Measurements from ENCODE around the gene ROBO2. TPM values are rescaled to one million over a fixed set of nuclear protein-coding genes. Genes with fewer than 3 reads are reported as not detected.

The ROBO2 gene
- total and polyA plus RNA-seq, 4 experiments from 2014 or later: not detected

GRCh38 chr3:77672016-77672415, 632.1 kb downstream of the ROBO2 start:
- Mint-ChIP-seq H3K9me3 (peaks cover 3 to 32% (median 8%) of the 10 kb centered on the region in 8 donors), H3K36me3 (no peaks in the 10 kb centered on the region), H3K4me3 (no peak overlapping the region), H3K27me3 (no peaks in the 10 kb centered on the region), H3K4me1 (no peaks in the 10 kb centered on the region), H3K27ac (no peak overlapping the region)
- no peaks in the 10 kb centered on the region for H3K27me3 ChIP-seq (ENCODE audit: insufficient read depth, low read length)
- no peaks in the 10 kb centered on the region for H3K36me3 ChIP-seq (ENCODE audit: insufficient read depth, low read length)
- no peak overlapping the region for H3K27ac ChIP-seq (ENCODE audit: low read depth, low read length)
- no peak overlapping the region for H3K4me3 ChIP-seq (ENCODE audit: low read length in 2 of 2)
- ChIA-PET CTCF (ENCODE audit: partially characterized antibody) (no interaction called here), POLR2A (ENCODE audit: partially characterized antibody) (no interaction called here)
- H3K9me3 ChIP-seq (ENCODE audit: control insufficient read depth in 1 of 2, low read length in 2 of 2): no peaks in the 10 kb centered on the region
- intact Hi-C loops (cut with micrococcal nuclease): no loop called here
- no peak for DNase-seq
- no peaks in the 10 kb centered on the region for H3K4me1 ChIP-seq (ENCODE audit: insufficient read depth, low read length)

GRCh38 chr3:77682162-77682561, 642.3 kb downstream of the ROBO2 start:
- intact Hi-C loops (cut with micrococcal nuclease): no loop called here
- H3K36me3 Mint-ChIP-seq: no peaks in the 10 kb centered on the region
- Histone ChIP-seq H3K4me3 (ENCODE audit: low read length in 2 of 2) (no peak overlapping the region), H3K9me3 (ENCODE audit: control insufficient read depth in 1 of 2, low read length in 2 of 2) (peaks cover 0 to 8% of the 10 kb centered on the region in 2 donors), H3K27me3 (ENCODE audit: insufficient read depth, low read length) (no peaks in the 10 kb centered on the region), H3K27ac (ENCODE audit: low read depth, low read length) (no peak overlapping the region), H3K36me3 (ENCODE audit: insufficient read depth, low read length) (no peaks in the 10 kb centered on the region), H3K4me1 (ENCODE audit: insufficient read depth, low read length) (no peaks in the 10 kb centered on the region)
- H3K4me3 Mint-ChIP-seq: no peak overlapping the region
- DNase-seq: no peak
- no peak overlapping the region for H3K27ac Mint-ChIP-seq
- CTCF ChIA-PET (ENCODE audit: partially characterized antibody): no interaction called here
- POLR2A ChIA-PET (ENCODE audit: partially characterized antibody): no interaction called here
- H3K27me3 Mint-ChIP-seq: no peaks in the 10 kb centered on the region
- peaks cover 3 to 30% (median 15%) of the 10 kb centered on the region in 8 donors for H3K9me3 Mint-ChIP-seq
- no peaks in the 10 kb centered on the region for H3K4me1 Mint-ChIP-seq

- Histone ChIP-seq H3K4me3 (ENCODE audit: low read length in 2 of 2) (no peak overlapping the region), H3K4me1 (ENCODE audit: insufficient read depth, low read length) (no peaks in the 10 kb centered on the region), H3K9me3 (ENCODE audit: control insufficient read depth in 1 of 2, low read length in 2 of 2) (peaks cover 0 to 8% of the 10 kb centered on the region in 2 donors), H3K27ac (ENCODE audit: low read depth, low read length) (no peak overlapping the region), H3K27me3 (ENCODE audit: insufficient read depth, low read length) (no peaks in the 10 kb centered on the region), H3K36me3 (ENCODE audit: insufficient read depth, low read length) (no peaks in the 10 kb centered on the region)
- intact Hi-C loops (cut with micrococcal nuclease): no loop called here
- no peak for DNase-seq
- no peaks in the 10 kb centered on the region for H3K36me3 Mint-ChIP-seq
- H3K4me3 Mint-ChIP-seq: no peak overlapping the region
- peak overlapping the region in 1 of 7 donors; percentile 1 for H3K27ac Mint-ChIP-seq
- POLR2A ChIA-PET (ENCODE audit: partially characterized antibody): no interaction called here
- no peaks in the 10 kb centered on the region for H3K27me3 Mint-ChIP-seq
- peaks cover 3 to 30% (median 11%) of the 10 kb centered on the region in 8 donors for H3K9me3 Mint-ChIP-seq
- no peaks in the 10 kb centered on the region for H3K4me1 Mint-ChIP-seq
- CTCF ChIA-PET (ENCODE audit: partially characterized antibody): no interaction called here
Measured at GRCh38 chr3:77684115-77684514, 644.2 kb downstream of the ROBO2 start.

- no peak for DNase-seq
- Mint-ChIP-seq H3K36me3 (no peaks in the 10 kb centered on the region), H3K9me3 (peaks cover 3 to 26% (median 13%) of the 10 kb centered on the region in 8 donors), H3K4me3 (no peak overlapping the region), H3K4me1 (no peaks in the 10 kb centered on the region), H3K27ac (no peak overlapping the region), H3K27me3 (no peaks in the 10 kb centered on the region)
- H3K4me1 ChIP-seq (ENCODE audit: insufficient read depth, low read length): no peaks in the 10 kb centered on the region
- H3K27ac ChIP-seq (ENCODE audit: low read depth, low read length): no peak overlapping the region
- intact Hi-C loops (cut with micrococcal nuclease): no loop called here
- ChIA-PET POLR2A (ENCODE audit: partially characterized antibody) (no interaction called here), CTCF (ENCODE audit: partially characterized antibody) (no interaction called here)
- H3K36me3 ChIP-seq (ENCODE audit: insufficient read depth, low read length): no peaks in the 10 kb centered on the region
- H3K4me3 ChIP-seq (ENCODE audit: low read length in 2 of 2): no peak overlapping the region
- peaks cover 0 to 8% of the 10 kb centered on the region in 2 donors for H3K9me3 ChIP-seq (ENCODE audit: control insufficient read depth in 1 of 2, low read length in 2 of 2)
- no peaks in the 10 kb centered on the region for H3K27me3 ChIP-seq (ENCODE audit: insufficient read depth, low read length)
Measured at GRCh38 chr3:77685713-77686112, 645.8 kb downstream of the ROBO2 start.

GRCh38 chr3:77686560-77686959, 646.7 kb downstream of the ROBO2 start:
- peaks cover 4 to 24% (median 13%) of the 10 kb centered on the region in 8 donors for H3K9me3 Mint-ChIP-seq
- no peak overlapping the region for H3K27ac Mint-ChIP-seq
- DNase-seq: no peak
- no peaks in the 10 kb centered on the region for H3K36me3 Mint-ChIP-seq
- POLR2A ChIA-PET (ENCODE audit: partially characterized antibody): no interaction called here
- no peaks in the 10 kb centered on the region for H3K36me3 ChIP-seq (ENCODE audit: insufficient read depth, low read length)
- peaks cover 0 to 8% of the 10 kb centered on the region in 2 donors for H3K9me3 ChIP-seq (ENCODE audit: control insufficient read depth in 1 of 2, low read length in 2 of 2)
- H3K4me3 Mint-ChIP-seq: no peak overlapping the region
- CTCF ChIA-PET (ENCODE audit: partially characterized antibody): no interaction called here
- no peaks in the 10 kb centered on the region for H3K27me3 ChIP-seq (ENCODE audit: insufficient read depth, low read length)
- no peak overlapping the region for H3K27ac ChIP-seq (ENCODE audit: low read depth, low read length)
- H3K4me1 Mint-ChIP-seq: no peaks in the 10 kb centered on the region
- intact Hi-C loops (cut with micrococcal nuclease): no loop called here
- no peak overlapping the region for H3K4me3 ChIP-seq (ENCODE audit: low read length in 2 of 2)
- no peaks in the 10 kb centered on the region for H3K4me1 ChIP-seq (ENCODE audit: insufficient read depth, low read length)
- no peaks in the 10 kb centered on the region for H3K27me3 Mint-ChIP-seq

GRCh38 chr3:77687545-77687944, 647.6 kb downstream of the ROBO2 start:
- intact Hi-C loops (cut with micrococcal nuclease): no loop called here
- Mint-ChIP-seq H3K27me3 (no peaks in the 10 kb centered on the region), H3K9me3 (peaks cover 2 to 16% (median 9%) of the 10 kb centered on the region in 8 donors), H3K4me3 (no peak overlapping the region), H3K27ac (no peak overlapping the region), H3K36me3 (no peaks in the 10 kb centered on the region), H3K4me1 (no peaks in the 10 kb centered on the region)
- CTCF ChIA-PET (ENCODE audit: partially characterized antibody): no interaction called here
- H3K4me1 ChIP-seq (ENCODE audit: insufficient read depth, low read length): no peaks in the 10 kb centered on the region
- H3K36me3 ChIP-seq (ENCODE audit: insufficient read depth, low read length): no peaks in the 10 kb centered on the region
- no peak overlapping the region for H3K4me3 ChIP-seq (ENCODE audit: low read length in 2 of 2)
- H3K9me3 ChIP-seq (ENCODE audit: control insufficient read depth in 1 of 2, low read length in 2 of 2): peaks cover 0 to 3% of the 10 kb centered on the region in 2 donors
- no peaks in the 10 kb centered on the region for H3K27me3 ChIP-seq (ENCODE audit: insufficient read depth, low read length)
- POLR2A ChIA-PET (ENCODE audit: partially characterized antibody): no interaction called here
- DNase-seq: no peak
- H3K27ac ChIP-seq (ENCODE audit: low read depth, low read length): no peak overlapping the region

- H3K27ac ChIP-seq (ENCODE audit: low read depth, low read length): no peak overlapping the region
- no peak for DNase-seq
- Mint-ChIP-seq H3K9me3 (peaks cover 2 to 22% (median 6%) of the 10 kb centered on the region in 8 donors), H3K4me1 (no peaks in the 10 kb centered on the region), H3K27me3 (no peaks in the 10 kb centered on the region), H3K27ac (no peak overlapping the region), H3K4me3 (no peak overlapping the region), H3K36me3 (no peaks in the 10 kb centered on the region)
- no peak overlapping the region for H3K4me3 ChIP-seq (ENCODE audit: low read length in 2 of 2)
- H3K9me3 ChIP-seq (ENCODE audit: control insufficient read depth in 1 of 2, low read length in 2 of 2): no peaks in the 10 kb centered on the region
- H3K27me3 ChIP-seq (ENCODE audit: insufficient read depth, low read length): no peaks in the 10 kb centered on the region
- intact Hi-C loops (cut with micrococcal nuclease): no loop called here
- CTCF ChIA-PET (ENCODE audit: partially characterized antibody): no interaction called here
- no peaks in the 10 kb centered on the region for H3K36me3 ChIP-seq (ENCODE audit: insufficient read depth, low read length)
- POLR2A ChIA-PET (ENCODE audit: partially characterized antibody): no interaction called here
- no peaks in the 10 kb centered on the region for H3K4me1 ChIP-seq (ENCODE audit: insufficient read depth, low read length)
Measured at GRCh38 chr3:77690284-77690845, 650.5 kb downstream of the ROBO2 start.

- POLR2A ChIA-PET (ENCODE audit: partially characterized antibody): no interaction called here
- no peaks in the 10 kb centered on the region for H3K4me1 Mint-ChIP-seq
Measured at GRCh38 chr3:77693147-77693546, 653.2 kb downstream of the ROBO2 start.

More at GRCh38 chr3:77693147-77693546, 653.2 kb downstream of the ROBO2 start:
- Histone ChIP-seq H3K9me3 (ENCODE audit: control insufficient read depth in 1 of 2, low read length in 2 of 2) (no peaks in the 10 kb centered on the region), H3K27ac (ENCODE audit: low read depth, low read length) (no peak overlapping the region), H3K27me3 (ENCODE audit: insufficient read depth, low read length) (no peaks in the 10 kb centered on the region), H3K4me1 (ENCODE audit: insufficient read depth, low read length) (no peaks in the 10 kb centered on the region), H3K36me3 (ENCODE audit: insufficient read depth, low read length) (no peaks in the 10 kb centered on the region), H3K4me3 (ENCODE audit: low read length in 2 of 2) (no peak overlapping the region)
- Mint-ChIP-seq H3K27ac (no peak overlapping the region), H3K27me3 (no peaks in the 10 kb centered on the region), H3K9me3 (peaks cover 4 to 21% (median 12%) of the 10 kb centered on the region in 8 donors), H3K4me3 (no peak overlapping the region), H3K36me3 (no peaks in the 10 kb centered on the region)
- intact Hi-C loops (cut with micrococcal nuclease): no loop called here
- no peak for DNase-seq
- CTCF ChIA-PET (ENCODE audit: partially characterized antibody): no interaction called here

Data from CD4-positive, alpha-beta memory T cell (primary cell).